DMS53 treated with DMSO at 0.1 percent for 48 hours (cell line): ENCODE measurements around the gene SP100.
"Not testable (repeated sequence)": the region's sequence is repeated elsewhere in the genome, so short reads cannot be mapped to it uniquely, and the experiment has no call there.

Experiments used
- DNase-seq: peaks from one replicate; lab custom pipeline; 2025; ENCODE audit not compliant: unreplicated experiment; lab: John Stamatoyannopoulos, UW

Gene SP100

DNA sequence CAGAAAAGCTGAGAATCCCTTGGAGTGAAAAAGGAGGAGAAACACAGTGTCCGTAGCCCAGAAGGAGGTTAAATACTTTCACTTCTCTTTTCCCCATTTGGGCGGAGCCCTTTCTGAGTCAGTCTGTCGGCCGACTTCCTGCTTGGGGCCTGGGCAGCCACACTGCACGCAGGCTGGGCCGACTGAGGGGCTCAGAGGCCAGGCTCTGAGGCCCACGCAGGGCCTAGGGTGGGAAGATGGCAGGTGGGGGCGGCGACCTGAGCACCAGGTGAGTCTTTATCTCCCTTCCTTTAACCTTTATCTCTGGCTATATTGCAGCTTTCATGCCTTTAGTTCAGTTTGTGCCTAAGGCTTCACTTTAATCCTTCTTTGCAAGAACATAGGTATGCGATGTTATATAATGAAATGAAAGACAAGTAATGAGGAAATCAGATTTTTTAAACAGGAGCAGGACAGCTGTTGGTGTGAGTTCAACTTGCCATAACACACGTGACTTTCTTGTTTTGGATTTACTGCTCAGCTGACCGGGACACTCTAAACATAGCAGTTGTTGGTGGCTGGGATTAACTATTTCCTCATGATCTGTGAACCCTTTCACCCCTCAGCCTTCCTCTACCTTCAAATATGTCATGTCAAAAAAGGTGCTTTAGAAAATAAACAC is at the start of gene SP100:
SP100 (plus strand) TSS at position 141 of the 661 bp plus-strand sequence; CDS start at position 237, 96 bp downstream.
- peak; percentile 72 for DNase-seq

DNA sequence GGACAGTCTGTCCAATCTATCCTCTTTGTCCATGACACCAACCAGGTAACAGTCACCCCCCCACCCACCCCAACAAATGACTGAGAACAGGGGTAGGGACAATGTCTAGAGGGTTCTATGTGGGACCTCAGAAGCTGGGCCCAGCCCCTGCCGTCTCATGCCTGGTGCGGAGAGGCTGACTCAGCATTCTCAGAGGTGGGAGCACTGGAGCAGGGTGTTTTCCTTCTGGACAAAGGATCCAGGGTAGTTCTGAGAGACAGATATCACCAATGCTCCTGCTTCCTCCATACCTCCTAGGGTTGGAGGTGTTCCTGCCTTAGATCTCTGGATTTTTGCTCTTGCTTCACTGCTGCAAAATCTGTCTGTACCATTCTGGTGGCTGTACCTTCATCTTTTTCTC is 33.9 kb upstream of the SP100 start:
- DNase-seq, result no peak

DNA sequence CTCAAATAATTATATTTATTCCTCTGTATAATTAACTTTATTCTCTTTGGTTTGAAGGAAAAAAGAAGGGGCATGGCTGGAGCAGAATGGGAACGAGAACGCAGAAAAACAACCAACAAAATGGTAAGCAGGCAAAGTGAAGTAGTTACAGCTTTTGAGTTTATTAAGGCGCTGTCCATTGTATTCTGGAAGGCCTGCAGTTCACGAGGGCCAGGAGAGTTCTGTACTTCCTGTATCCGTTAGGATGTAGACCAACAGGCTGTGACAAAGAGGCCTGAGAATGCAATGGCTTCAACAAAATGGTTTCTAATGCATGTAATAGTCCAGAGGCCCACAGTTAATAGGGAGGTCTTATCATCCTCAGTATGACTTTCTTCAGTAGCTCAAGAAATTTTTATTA is 32.5 kb upstream of the SP100 start:
- DNase-seq, result no peak

DNA sequence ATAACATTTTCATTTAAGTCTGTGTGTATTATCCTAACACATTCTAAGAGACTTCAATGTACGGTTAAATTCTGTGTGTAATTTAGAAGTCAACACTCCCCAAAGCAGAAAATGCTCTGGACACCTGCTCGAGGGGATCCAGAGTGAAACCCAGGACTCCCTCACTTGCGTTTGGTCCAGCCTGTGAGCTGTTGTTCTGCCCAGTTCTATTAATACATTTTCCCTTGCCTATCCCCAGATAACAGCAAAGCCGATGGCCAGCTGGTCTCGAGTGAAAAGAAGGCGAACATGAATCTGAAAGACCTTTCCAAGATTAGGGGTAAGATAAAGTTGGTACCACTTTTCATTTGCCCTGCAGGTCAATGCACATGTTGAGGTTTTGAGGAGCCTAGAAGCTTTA is 31.0 kb upstream of the SP100 start:
- no peak for DNase-seq

DNA sequence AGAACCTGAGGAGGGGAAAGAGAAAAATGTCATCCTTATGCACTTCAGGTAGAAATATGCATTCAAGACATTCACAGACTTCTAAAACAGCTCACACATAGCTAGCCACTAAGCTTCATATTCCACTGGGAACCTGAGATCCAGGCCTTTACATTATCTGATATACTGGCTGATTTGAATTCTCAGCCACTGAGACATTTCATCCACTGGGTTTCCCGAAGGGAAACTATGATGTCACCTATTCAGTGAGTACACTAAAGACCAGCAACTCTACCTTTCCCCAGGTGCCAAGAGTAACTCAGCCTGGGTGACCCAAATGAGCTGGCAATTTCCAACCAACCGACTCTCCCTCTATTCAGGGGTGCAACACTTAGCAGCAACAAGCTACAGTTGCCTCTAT is 21.7 kb upstream of the SP100 start:
- no peak for DNase-seq

DNA sequence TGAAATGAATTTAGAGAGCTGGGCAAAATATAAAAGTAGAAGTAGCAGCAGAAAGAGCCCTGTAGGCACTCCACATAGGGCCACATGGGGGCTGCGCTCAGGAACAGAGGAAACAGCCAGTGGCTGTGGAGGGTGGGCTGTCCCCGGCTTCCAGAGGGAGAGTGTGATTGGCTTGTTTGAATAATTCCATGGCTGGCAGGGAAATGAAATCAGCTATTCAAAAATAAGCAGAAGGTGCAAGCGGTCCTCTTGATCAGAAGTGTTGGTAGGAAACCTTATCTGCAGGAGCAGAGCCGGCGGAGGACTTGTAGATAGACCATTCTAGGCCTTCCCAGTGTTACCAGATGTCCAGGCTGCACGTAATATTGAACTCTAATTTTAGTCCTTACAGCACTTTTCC is 17.3 kb upstream of the SP100 start:
- not testable (repeated sequence) for DNase-seq

DNA sequence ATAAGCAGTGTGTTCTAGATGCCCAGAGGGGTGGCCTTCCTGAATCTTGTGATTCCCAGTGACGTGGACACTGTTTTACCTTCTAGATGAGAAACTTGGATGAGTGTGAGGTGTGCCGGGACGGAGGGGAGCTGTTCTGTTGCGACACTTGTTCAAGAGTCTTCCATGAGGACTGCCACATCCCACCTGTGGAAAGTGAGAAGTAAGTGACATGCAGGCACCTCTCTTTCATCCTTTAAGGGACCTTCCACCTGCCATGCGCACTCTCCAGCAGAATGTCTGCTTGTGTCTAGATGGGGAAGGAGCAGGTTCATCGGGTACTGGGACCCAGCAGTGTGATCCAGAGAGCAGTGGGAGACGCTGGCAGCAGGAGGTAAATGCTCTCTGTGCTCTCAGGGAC is 16.0 kb upstream of the SP100 start:
- no peak for DNase-seq

DNA sequence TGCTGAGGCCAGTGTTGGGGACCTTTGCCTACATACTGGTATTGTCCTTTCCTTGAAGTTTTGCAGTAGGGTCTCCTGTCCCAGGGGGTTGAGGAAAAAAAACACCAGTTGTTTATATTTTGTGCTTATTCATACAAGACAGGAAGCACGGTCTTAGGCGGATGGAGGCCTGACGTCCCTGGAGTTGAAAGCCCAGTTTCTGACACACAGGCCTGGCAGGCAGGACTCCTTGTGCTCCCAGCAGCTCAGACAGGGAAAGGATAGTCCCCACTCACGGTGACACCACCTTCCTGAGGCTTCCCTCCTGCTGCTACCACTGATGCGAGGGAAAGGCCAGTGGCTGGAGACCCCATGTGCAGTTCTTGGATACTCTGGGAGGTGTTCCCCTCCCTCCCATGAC is 15.5 kb upstream of the SP100 start:
- no peak for DNase-seq

DNA sequence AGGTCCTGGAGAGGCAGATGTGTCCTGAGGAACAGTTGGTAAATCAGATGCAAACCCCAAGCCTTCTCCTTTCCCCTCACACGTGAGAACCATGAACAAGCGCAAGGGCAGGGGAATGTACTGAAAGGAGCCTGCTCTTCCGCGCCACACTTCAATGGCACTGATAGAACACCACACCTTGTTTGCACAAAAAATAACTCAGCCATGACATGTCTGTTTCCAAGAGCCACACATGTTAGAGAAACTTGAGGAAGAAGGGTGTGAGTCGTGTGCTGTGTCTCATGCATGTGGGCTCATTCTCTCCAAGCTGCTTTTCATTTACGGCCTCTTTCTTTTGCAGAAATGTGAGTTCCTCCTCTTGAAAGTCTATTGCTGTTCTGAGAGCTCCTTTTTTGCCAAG is 15.0 kb upstream of the SP100 start:
- not testable (repeated sequence) for DNase-seq

DNA sequence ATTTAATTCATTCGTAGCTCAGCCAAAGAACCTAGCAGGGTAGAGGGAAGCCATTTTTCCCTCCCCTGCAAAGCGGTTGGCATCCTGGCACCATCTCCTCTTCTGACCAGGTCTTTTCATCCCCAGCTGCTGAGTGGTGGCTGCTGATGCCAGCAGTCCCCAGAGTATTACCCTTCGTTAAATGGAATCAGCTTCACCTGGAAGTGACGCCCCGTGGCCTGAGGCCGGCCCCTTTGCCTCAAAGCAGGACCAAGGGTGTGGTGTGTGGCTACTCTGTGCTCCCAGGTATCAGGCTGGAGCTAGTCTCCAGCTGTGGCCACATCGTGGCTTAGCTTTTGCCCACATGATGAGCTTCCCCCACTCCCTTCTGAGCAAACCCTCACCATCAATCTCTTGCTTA is 12.3 kb upstream of the SP100 start:
- no peak for DNase-seq

DNA sequence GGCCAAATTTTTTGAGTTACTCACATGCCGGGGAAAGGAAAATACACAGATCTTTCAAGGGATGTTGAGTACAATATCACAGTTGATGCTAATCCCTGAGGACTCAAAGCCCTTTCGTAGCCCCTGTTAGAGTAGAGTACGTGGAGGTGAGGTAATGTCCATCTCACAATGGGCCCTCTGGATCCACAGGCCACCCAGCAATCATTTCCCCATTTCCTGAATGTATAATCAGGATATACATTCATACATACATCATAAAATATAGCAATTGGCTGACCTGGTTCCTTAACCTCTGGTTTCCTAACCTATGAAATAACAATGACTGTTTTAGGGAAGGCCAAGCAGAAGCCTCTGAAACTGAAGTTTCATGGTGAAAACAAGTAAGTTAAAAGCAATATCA is 10.2 kb upstream of the SP100 start:
- DNase-seq, result no peak

DNA sequence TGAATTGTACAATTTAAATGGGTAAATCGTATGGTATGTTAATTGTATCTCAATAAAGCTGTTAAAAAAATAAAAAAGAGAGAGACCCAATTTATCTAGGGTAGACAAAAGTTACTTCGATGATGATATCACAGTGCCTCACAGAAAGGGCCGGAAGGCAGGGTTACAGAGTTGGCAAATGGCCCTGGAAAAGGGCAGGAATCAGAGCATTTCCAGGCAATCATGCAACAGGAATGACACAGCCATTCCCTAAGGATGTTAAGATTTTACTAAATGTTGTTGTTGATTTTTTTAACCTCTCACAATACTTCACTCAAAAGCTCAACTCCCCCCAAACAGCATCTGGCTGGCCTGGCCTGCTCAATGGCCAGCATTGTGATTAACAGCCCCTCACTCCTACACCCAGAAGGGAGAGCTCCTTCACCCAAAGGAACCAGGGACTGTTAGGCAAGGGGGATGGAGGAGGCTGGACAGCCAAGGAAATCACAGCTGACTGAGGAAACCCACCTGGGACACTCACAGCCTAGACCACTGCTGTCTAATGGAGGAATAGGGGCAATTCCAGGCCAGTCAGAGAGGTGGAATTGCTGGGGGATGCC is 7.7 kb upstream of the SP100 start:
- DNase-seq, result no peak

DNA sequence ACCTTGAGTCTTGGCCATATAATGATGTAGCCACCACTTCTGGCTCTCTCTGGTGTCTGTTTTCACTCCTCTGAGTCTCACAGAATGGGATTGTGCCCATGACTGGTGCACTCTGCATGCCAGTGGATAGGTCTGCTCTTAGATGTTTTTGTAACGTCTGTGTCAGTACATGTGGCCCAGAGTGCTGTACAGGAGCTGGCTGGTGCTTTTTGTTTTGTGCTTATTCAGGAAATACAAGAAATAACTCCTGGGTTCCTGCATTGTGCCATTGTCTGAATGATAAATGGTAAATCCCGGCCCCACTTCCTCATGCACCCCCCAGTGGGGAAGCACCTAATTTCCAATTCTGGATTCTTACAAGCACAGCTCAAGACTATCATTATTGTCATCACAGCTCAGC is 6.7 kb upstream of the SP100 start:
- not testable (repeated sequence) for DNase-seq

DNA sequence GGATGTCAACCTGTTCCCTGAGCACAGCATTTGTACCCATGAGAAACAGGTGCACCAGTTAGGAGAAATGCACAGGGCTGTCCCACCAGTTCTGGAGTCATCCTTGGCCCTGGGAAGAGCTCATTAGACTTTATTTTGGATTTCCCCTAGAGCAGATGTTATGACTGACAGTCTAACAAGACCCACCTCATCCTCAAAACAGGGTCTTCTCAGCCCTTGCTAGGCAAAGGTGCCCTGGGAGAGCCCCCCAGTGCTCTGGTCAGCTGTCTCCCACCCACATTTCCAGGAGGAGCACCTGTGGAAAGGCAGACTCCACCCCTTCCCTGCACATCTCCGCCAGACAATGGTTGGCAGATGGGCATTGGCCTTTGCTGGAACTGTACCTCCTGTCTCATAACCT is 5.7 kb upstream of the SP100 start:
- DNase-seq, result no peak

DNA sequence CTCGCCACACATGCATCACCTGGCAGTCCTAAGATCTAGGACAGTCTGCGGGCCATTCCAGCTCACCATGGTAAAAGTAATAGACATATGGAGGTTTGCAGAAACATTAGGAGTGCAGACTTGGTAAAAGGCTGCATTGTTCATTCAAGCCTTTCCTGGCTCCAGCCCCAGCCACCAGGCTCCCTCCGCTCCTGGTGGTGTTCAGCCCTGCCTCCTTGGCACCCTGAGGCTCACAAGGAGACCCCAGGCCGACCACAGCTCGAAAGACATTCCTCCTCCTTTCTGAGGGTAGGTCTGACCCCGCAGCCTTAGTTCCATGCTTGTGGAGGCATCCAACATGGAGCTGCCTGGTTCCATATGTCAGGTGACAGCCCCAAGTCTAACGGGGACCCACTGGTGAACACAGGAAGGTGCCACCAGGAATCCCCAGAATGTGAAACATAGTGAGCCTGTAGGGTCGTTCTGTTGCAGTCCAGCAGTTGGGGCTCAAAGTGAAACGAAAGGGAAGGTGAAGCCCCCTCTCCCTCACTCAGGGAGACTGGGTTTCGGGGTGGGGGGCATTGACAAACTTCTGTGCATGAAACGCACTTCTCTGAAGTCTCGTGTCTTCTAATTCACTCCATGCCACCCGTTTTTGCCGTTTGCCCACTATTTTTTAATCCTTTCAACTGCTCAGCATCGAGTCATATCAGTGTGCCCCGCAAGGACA is 5.0 kb upstream of the SP100 start:
- no peak for DNase-seq

DNA sequence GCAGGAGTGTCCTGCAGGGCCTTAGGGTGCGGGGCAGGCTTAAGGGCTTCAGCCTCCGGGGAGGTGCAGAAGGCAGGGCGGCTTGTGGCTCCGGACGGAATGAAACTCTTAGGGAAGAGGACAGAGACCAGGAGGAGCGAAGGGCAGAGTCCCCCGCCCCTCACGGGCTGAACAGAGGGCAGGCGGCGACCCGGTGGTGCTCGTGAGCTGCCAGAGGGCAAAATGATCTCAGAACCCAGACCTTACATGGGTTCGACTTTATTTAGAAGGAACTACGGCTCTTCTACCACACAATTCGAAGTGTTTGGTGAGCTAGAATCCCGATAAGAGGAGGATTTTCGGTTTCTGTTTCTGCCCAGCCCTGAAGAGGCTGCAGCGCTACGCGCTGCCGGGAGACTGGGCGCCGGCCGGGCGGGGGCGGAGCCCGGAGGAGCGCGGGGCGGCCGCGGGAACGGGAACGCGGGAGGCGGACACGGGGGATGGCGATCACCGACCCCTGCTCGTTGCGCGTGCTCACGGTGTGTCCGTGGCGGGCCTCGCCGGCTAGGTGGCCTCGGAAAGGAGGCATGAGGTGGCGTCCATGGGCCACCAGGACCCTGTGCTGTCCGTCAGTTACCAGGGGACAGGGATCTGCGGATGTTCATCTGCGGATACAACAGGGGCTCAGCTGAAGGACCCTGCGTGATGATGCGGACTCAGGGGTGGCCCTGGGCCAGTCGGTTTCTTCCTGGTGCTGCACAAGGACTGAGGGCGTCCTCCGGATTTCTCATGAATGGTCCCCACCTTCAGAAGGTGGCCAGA is 4.2 kb upstream of the SP100 start:
- peak; percentile 47 for DNase-seq

DNA sequence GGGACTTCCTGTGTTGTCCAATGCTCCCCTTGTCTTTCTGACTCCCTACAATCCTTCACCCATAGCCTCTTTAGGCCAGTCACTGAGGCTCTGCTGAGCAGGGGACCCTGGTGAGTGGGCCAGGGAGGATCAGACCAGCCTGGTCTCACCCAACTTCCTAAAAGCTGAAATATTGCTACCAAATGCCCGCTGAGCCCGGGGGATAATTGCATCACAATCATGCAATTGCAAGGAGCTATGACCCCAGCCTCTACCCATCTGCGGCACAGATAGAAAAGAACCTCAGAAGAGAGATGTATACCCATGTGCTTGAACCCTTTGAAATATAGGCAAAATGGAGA is 3.7 kb upstream of the SP100 start:
- DNase-seq, result no peak

DNA sequence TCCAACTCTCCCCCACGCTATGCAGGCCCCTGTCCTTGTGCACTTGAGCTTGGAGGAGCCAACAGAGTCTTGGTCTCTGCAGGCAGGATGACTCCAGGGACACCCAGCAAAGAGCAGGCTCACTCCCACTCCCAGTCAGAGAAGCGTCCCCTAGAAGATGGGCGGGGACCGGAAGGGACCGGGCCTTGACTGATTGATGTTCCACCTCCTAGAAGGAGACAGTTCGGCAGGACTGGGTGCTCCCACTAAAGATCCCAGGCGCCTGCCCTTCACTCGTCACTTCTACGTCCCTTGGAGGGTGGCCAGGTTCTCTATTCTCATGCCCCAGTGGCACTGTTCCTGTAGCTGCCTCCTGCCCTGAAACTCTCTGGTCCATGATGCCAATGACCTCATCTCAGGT is 3.2 kb upstream of the SP100 start:
- DNase-seq, result no peak

DNA sequence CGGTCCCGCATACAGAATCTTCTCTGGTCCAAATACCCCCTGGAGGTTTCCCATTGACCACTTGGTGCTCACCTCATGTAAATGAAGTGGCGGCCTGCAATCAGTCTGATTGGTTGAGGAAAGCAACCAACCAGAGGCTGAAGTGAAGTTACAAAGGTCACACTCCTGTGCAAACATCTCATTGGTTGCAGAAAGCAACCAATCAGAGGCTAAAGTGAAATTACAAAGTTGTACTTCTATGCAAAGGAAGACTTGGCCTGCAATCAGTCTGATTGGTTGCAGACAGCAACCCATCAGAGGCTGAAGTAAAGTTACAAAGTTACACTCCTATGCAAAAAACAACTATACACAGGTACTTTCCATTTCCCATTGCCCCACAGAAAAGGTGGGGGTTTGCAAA is 2.5 kb upstream of the SP100 start:
- no peak for DNase-seq

DNA sequence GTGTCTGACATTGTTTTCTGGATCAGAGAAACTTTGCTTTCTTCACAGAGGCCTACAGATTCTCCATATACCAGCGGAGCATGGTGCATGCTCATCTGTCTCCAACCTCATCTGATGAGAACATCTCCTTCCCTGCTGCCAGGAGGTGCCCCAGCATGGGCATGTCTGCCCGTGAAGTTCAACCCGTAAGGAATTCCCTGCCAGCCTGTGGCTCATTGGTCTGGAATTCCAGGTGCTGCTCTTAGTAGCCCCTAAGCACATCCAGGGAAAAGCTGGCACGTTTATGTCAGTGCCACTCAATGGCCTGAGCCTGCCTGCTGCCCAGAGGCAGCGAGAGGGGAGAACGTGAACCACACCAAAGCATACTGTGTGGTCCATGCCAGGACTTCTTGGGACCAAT is 1.7 kb upstream of the SP100 start:
- DNase-seq, result no peak

DNA sequence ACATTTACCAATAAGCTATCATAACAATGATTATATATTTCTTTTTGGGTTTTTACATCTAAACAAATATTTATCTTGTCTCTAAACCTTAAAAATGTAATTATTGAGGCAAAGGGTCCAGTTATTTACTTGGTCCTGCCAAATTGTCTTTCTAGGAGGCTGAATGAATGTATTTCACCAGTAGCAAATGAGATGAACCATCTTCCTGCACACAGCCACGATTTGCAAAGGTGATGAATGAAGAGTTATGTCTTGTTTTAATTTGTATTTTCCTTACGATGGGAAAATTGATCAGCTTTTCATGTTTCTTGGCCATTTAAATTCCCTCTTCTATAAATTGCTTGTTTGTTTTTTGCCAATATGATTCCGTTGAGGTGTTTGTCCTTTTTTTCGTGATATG is 1.4 kb downstream of the SP100 start:
- DNase-seq, result no peak
